Duodenal mucosa (tissue), 2 donors: ENCODE results near the gene KLHDC4.

Experiments used
- H3K27ac ChIP-seq: one replicate; pipeline ENCODE4 v1.7.0; 2013; ENCODE audit warnings: low read depth, low read length
- H3K27me3 ChIP-seq, 2 donors: one replicate each; pipeline ENCODE4 v1.7.0; 2013; ENCODE audit warnings: low read length in 2 of 2, control low read depth in 1 of 2; ENCODE audit not compliant: insufficient read depth in 2 of 2, control insufficient read depth in 1 of 2
- H3K36me3 ChIP-seq, 2 donors: one replicate each; pipeline ENCODE4 v1.7.0; 2013; ENCODE audit warnings: low read length in 2 of 2, control low read depth in 1 of 2; ENCODE audit not compliant: insufficient read depth in 2 of 2, control insufficient read depth in 1 of 2
- H3K4me1 ChIP-seq, 2 donors: one replicate each; pipeline ENCODE4 v1.7.0; 2013; ENCODE audit warnings: low read length in 2 of 2, control low read depth in 1 of 2; ENCODE audit not compliant: insufficient read depth in 2 of 2, control insufficient read depth in 1 of 2
- H3K4me3 ChIP-seq, 2 donors: one replicate each; pipeline ENCODE4 v1.7.0; 2013; ENCODE audit warnings: low read length in 2 of 2, low read depth in 1 of 2
- H3K9ac ChIP-seq, 2 donors: one replicate each; pipeline ENCODE4 v1.7.0; 2013; ENCODE audit warnings: low read length in 2 of 2, low read depth in 1 of 2
- H3K9me3 ChIP-seq, 2 donors: one replicate each; pipeline ENCODE4 v1.7.0; 2013; ENCODE audit warnings: low read length in 2 of 2, control low read depth in 1 of 2; ENCODE audit not compliant: control insufficient read depth in 1 of 2

Gene KLHDC4

GRCh38 chr16:87701505-87701921 is 64.3 kb downstream of the KLHDC4 start:
- peaks cover 2 to 24% of the 10 kb centered on the region in 2 donors for H3K36me3 ChIP-seq
- H3K4me3 ChIP-seq, result no peak overlapping the region
- H3K27me3 ChIP-seq, result no peaks in the 10 kb centered on the region
- H3K9me3 ChIP-seq, result no peaks in the 10 kb centered on the region
- H3K27ac ChIP-seq, result no peak overlapping the region
- H3K4me1 ChIP-seq, result peaks cover 0 to 3% of the 10 kb centered on the region in 2 donors
- H3K9ac ChIP-seq, result no peak overlapping the region

- Histone ChIP-seq H3K36me3 (peaks cover 2 to 26% of the 10 kb centered on the region in 2 donors), H3K9ac (no peak overlapping the region)
Observed at GRCh38 chr16:87701078-87701460, 64.7 kb downstream of the KLHDC4 start.

GRCh38 chr16:87700406-87701077 is 65.2 kb downstream of the KLHDC4 start:
- no peaks in the 10 kb centered on the region for H3K27me3 ChIP-seq
- H3K27ac ChIP-seq, result no peak overlapping the region
- H3K9ac ChIP-seq, result no peak overlapping the region
- H3K9me3 ChIP-seq, result no peaks in the 10 kb centered on the region
- peaks cover 2 to 27% of the 10 kb centered on the region in 2 donors for H3K36me3 ChIP-seq
- peaks cover 0 to 3% of the 10 kb centered on the region in 2 donors for H3K4me1 ChIP-seq
- H3K4me3 ChIP-seq, result no peak overlapping the region

More at GRCh38 chr16:87701078-87701460, 64.7 kb downstream of the KLHDC4 start:
- Histone ChIP-seq H3K4me1 (peaks cover 0 to 3% of the 10 kb centered on the region in 2 donors), H3K27ac (no peak overlapping the region), H3K9me3 (no peaks in the 10 kb centered on the region), H3K27me3 (no peaks in the 10 kb centered on the region), H3K4me3 (no peak overlapping the region)

DNA sequence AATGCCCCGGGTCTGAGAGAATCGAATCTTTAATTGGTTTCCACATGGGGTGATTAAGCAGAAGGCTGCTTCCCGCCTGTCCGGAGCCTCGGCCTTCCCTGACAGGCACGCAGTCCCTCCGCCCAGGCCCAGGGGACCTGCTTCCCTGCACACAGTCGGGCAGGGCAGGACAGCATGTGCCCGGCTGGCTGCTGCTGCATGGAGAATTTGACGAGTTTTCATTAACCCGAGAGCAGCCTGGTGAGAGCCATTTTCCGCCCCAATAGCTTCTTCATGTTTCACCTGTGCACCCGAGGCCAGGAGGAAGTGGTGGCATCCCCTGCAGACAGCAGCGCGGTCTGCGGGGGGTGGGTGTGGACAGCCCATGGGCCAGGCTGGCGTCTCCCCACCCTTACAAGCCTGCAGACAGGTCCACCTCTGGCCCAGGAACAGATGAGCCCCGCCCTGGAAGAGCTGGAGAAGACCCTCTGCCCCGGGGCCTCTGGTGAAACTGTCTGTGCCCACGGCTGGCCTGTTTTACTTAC is 67.0 kb downstream of the KLHDC4 start:
- H3K27ac ChIP-seq, result no peak overlapping the region
- H3K4me3 ChIP-seq, result no peak overlapping the region
- H3K9ac ChIP-seq, result no peak overlapping the region
- no peaks in the 10 kb centered on the region for H3K27me3 ChIP-seq
- peaks cover 2 to 27% of the 10 kb centered on the region in 2 donors for H3K36me3 ChIP-seq
- H3K9me3 ChIP-seq, result no peaks in the 10 kb centered on the region
- H3K4me1 ChIP-seq, result peaks cover 0 to 3% of the 10 kb centered on the region in 2 donors

GRCh38 chr16:87698241-87698640 is 67.5 kb downstream of the KLHDC4 start:
- no peak overlapping the region for H3K27ac ChIP-seq
- peaks cover 2 to 24% of the 10 kb centered on the region in 2 donors for H3K36me3 ChIP-seq
- H3K27me3 ChIP-seq, result no peaks in the 10 kb centered on the region
- no peak overlapping the region for H3K9ac ChIP-seq
- H3K9me3 ChIP-seq, result no peaks in the 10 kb centered on the region
- peaks cover 0 to 3% of the 10 kb centered on the region in 2 donors for H3K4me1 ChIP-seq
- H3K4me3 ChIP-seq, result no peak overlapping the region

GRCh38 chr16:87697792-87698191 is 68.0 kb downstream of the KLHDC4 start:
- H3K36me3 ChIP-seq, result peaks cover 2 to 19% of the 10 kb centered on the region in 2 donors
- peaks cover 0 to under 1% of the 10 kb centered on the region in 2 donors for H3K4me1 ChIP-seq
- no peaks in the 10 kb centered on the region for H3K27me3 ChIP-seq
- no peak overlapping the region for H3K27ac ChIP-seq
- no peak overlapping the region for H3K9ac ChIP-seq
- no peaks in the 10 kb centered on the region for H3K9me3 ChIP-seq
- no peak overlapping the region for H3K4me3 ChIP-seq

DNA sequence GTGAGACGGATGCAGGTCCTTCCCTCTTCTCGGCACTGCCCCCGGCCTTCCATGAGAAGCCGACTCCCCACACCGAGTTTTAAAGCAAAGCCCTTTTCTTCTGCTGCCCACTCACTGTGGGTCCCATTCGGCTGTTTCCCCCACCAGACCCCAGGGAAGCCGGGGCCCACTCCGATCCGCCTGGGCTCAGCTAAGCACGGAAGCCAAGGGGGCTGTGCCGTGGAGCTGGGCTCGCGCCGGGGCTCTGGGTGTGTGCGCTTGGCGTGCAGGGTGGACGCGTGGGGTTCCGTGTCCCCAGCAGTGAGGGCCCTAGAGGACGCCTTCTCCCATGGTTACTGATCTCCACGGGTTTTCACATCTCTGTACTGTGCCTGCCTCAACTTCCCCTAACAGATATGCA is 68.5 kb downstream of the KLHDC4 start:
- H3K4me3 ChIP-seq, result no peak overlapping the region

DNA sequence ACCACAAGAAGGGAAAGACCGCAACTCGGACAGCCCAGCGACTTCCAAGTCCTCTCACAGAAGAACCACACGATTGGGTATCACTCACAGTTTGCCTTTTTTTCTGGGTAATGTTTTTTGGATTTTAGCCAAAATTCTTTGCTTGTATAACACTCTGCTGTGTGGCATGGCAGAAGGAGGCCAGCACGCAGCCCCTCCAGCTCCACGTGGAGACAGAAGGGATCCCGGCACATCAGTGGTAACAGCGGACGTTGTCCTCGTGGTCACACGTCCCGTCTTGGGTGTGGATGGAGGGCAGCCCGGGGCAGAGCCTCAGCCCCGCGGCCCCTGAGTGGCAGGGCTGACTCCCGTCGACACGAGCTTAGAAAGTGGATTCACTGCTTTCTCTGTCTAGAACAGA is 69.1 kb downstream of the KLHDC4 start:
- Histone ChIP-seq H3K4me1 (no peaks in the 10 kb centered on the region), H3K9ac (no peak overlapping the region), H3K27ac (no peak overlapping the region), H3K27me3 (no peaks in the 10 kb centered on the region), H3K36me3 (peaks cover 0 to 16% of the 10 kb centered on the region in 2 donors), H3K4me3 (no peak overlapping the region), H3K9me3 (no peaks in the 10 kb centered on the region)

More for the DNA sequence above, 68.5 kb downstream of the KLHDC4 start:
- Histone ChIP-seq H3K27me3 (no peaks in the 10 kb centered on the region), H3K36me3 (peaks cover 2 to 19% of the 10 kb centered on the region in 2 donors), H3K9me3 (no peaks in the 10 kb centered on the region), H3K27ac (no peak overlapping the region), H3K4me1 (no peaks in the 10 kb centered on the region), H3K9ac (no peak overlapping the region)

GRCh38 chr16:87695534-87695933 is 70.3 kb downstream of the KLHDC4 start:
- peaks cover 0 to 9% of the 10 kb centered on the region in 2 donors for H3K36me3 ChIP-seq
- H3K27me3 ChIP-seq, result no peaks in the 10 kb centered on the region
- no peaks in the 10 kb centered on the region for H3K9me3 ChIP-seq
- H3K27ac ChIP-seq, result no peak overlapping the region
- no peak overlapping the region for H3K9ac ChIP-seq
- no peaks in the 10 kb centered on the region for H3K4me1 ChIP-seq
- no peak overlapping the region for H3K4me3 ChIP-seq

DNA sequence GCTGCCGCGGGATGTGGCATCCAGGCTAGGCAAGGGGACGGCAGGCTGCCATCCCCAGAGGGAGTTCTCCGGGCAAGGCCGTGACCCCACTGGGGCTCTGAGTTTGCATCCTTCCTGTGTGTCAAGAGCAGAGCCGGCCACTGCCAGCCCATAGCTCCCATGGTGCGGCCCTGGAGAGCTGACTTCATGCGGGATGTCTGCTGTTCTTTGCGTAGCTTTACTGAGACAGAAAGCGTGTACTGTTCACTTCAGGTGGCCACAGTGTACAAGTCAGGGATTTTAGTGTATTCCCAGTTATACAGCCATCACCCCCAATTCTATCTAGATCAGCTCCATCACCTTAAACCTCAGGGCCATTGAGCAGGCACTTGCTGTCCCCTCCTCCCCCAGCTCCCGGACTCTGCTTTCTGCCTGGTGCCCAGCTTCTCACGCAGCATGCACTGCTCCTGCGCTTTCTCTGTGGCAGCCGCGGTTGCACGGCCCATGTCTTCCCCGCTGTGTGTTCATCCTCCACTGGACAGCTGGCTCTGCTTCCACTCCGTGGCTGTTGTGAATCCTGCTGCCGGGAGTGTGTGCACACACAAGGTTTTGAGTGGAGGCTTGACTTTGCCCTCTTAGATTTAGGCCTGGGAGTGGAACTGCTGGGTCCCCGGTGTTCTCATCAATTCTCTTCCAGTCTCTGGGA is 71.2 kb downstream of the KLHDC4 start:
- peaks cover 0 to 9% of the 10 kb centered on the region in 2 donors for H3K36me3 ChIP-seq
- no peaks in the 10 kb centered on the region for H3K9me3 ChIP-seq
- H3K27me3 ChIP-seq, result no peaks in the 10 kb centered on the region
- H3K27ac ChIP-seq, result no peak overlapping the region
- H3K4me1 ChIP-seq, result no peaks in the 10 kb centered on the region
- no peak overlapping the region for H3K9ac ChIP-seq
- H3K4me3 ChIP-seq, result no peak overlapping the region
